Ishikawa (cell line): Measurements from ENCODE around the gene LLGL2.

Source experiments
- CEBPB ChIP-seq: IDR thresholded peaks from 2 replicates; pipeline ENCODE4 v1.6.1; 2012
- CREB1 ChIP-seq: IDR thresholded peaks from 2 replicates; pipeline ENCODE4 v1.6.1; 2012; ENCODE audit warnings: low read depth
- EGR1 ChIP-seq: IDR thresholded peaks from 2 replicates; pipeline ENCODE4 v1.6.1; 2012
- EP300 ChIP-seq: IDR thresholded peaks from 2 replicates; pipeline ENCODE4 v1.6.1; 2012; ENCODE audit warnings: borderline replicate concordance
- FOXM1 ChIP-seq: IDR thresholded peaks from 2 replicates; pipeline ENCODE4 v1.6.1; 2012; ENCODE audit warnings: low read depth, borderline replicate concordance
- NFIC ChIP-seq: IDR thresholded peaks from 2 replicates; pipeline ENCODE4 v1.6.1; 2012
- RAD21 ChIP-seq: IDR thresholded peaks from 2 replicates; pipeline ENCODE4 v1.6.1; 2012; ENCODE audit warnings: low read depth
- TAF1 ChIP-seq: IDR thresholded peaks from 2 replicates; pipeline ENCODE4 v1.6.1; 2012; ENCODE audit warnings: low read depth, mild to moderate bottlenecking
- TCF12 ChIP-seq: IDR thresholded peaks from 2 replicates; pipeline ENCODE4 v1.6.1; 2012; ENCODE audit warnings: low read depth
- TEAD4 ChIP-seq: IDR thresholded peaks from 2 replicates; pipeline ENCODE4 v1.6.1; 2012
- YY1 ChIP-seq: IDR thresholded peaks from 2 replicates; pipeline ENCODE4 v1.6.1; 2012; ENCODE audit warnings: low read depth
- ZBTB7A ChIP-seq: IDR thresholded peaks from 2 replicates; pipeline ENCODE4 v1.6.1; 2012; ENCODE audit warnings: low read depth
- TF ChIP-seq, protein P1 (sequence below): IDR thresholded peaks from 2 replicates; pipeline ENCODE4 v1.6.1; 2012
- TF ChIP-seq, protein P2 (sequence below): IDR thresholded peaks from 2 replicates; pipeline ENCODE4 v1.6.1; 2012
- TF ChIP-seq, protein P3 (sequence below): IDR thresholded peaks from 2 replicates; pipeline ENCODE4 v1.6.1; 2012; ENCODE audit warnings: low read depth, mild to moderate bottlenecking

The LLGL2 gene

DNA sequence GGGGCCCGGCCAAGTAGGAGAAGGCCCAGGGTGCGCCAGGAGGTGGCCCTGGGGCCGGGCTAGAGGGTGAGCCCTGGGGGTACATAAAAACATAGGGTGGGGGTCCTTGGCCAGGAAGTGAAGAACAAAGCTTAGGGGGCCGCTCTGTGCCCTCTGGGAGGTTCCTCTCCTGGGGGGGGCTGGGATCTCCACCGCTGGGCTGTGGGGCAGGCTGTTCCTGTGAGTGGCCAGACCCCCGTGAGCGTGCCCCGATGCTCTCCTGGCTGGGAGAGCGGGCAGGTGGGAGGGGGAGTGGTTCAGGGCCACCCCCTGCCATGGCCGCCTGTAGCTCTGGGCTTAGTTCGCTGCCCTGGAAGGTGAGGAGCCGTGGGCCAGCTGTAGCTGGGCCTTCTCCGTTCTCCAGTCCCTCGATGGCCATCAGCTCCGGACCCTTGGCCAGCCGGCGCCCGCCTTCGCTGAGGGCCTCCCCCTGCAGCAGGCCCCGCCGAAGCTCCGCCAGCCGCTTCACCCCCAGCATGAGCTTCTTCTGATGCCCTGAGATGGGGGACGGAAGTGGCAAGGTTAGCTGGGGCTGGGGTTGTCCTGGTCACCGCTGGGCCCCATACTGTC, 22.7 kb upstream of the LLGL2 start:
- no peak for TF ChIP-seq TAF1
- TF ChIP-seq TCF12, result no peak
- no peak for TF ChIP-seq EGR1
- no peak for TF ChIP-seq RAD21
- no peak; the same call in 1 of the 2 replicates for TF ChIP-seq ZBTB7A
- TF ChIP-seq CREB1, result no peak
- no peak for TF ChIP-seq CEBPB
- TF ChIP-seq TEAD4, result no peak
- TF ChIP-seq, protein P1, sequence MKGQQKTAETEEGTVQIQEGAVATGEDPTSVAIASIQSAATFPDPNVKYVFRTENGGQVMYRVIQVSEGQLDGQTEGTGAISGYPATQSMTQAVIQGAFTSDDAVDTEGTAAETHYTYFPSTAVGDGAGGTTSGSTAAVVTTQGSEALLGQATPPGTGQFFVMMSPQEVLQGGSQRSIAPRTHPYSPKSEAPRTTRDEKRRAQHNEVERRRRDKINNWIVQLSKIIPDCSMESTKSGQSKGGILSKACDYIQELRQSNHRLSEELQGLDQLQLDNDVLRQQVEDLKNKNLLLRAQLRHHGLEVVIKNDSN, result no peak

DNA sequence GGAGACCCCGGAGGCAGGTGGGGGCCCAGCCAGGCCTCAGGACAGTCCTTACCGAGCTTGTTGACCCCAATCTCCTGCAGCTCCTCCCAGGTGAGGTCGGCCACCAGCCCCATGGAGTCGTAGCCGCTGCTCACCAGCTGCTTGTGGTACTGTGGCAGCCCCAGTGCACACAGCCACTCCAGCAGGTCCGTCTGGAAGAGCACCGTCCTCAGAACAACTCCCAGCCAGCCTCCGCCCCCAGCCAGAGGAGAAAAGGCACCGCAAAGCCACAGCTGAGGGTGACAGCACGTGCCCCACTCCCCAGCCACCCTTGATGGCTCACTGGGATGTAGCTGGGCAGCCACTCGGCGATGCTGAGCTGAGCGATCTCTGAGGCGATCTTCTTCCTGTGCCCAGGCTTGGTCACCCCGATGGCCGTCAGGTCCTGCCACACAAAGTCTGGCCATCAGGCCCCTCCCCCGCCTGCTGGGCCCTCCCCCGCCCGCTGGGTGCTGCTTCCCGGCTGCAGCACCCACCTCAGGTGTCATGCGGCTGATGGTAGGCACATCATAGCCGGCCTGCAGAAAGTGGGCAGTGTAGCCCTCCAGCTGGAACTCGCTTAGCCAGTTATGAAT, 22.1 kb upstream of the LLGL2 start:
- TF ChIP-seq, protein P2, sequence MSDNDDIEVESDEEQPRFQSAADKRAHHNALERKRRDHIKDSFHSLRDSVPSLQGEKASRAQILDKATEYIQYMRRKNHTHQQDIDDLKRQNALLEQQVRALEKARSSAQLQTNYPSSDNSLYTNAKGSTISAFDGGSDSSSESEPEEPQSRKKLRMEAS, result no peak
- TF ChIP-seq FOXM1 (no peak), NFIC (no peak), CREB1 (no peak), TEAD4 (no peak), EP300 (no peak)
- TF ChIP-seq, protein P1, result no peak
- TF ChIP-seq, protein P3, sequence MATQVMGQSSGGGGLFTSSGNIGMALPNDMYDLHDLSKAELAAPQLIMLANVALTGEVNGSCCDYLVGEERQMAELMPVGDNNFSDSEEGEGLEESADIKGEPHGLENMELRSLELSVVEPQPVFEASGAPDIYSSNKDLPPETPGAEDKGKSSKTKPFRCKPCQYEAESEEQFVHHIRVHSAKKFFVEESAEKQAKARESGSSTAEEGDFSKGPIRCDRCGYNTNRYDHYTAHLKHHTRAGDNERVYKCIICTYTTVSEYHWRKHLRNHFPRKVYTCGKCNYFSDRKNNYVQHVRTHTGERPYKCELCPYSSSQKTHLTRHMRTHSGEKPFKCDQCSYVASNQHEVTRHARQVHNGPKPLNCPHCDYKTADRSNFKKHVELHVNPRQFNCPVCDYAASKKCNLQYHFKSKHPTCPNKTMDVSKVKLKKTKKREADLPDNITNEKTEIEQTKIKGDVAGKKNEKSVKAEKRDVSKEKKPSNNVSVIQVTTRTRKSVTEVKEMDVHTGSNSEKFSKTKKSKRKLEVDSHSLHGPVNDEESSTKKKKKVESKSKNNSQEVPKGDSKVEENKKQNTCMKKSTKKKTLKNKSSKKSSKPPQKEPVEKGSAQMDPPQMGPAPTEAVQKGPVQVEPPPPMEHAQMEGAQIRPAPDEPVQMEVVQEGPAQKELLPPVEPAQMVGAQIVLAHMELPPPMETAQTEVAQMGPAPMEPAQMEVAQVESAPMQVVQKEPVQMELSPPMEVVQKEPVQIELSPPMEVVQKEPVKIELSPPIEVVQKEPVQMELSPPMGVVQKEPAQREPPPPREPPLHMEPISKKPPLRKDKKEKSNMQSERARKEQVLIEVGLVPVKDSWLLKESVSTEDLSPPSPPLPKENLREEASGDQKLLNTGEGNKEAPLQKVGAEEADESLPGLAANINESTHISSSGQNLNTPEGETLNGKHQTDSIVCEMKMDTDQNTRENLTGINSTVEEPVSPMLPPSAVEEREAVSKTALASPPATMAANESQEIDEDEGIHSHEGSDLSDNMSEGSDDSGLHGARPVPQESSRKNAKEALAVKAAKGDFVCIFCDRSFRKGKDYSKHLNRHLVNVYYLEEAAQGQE, result no peak

DNA sequence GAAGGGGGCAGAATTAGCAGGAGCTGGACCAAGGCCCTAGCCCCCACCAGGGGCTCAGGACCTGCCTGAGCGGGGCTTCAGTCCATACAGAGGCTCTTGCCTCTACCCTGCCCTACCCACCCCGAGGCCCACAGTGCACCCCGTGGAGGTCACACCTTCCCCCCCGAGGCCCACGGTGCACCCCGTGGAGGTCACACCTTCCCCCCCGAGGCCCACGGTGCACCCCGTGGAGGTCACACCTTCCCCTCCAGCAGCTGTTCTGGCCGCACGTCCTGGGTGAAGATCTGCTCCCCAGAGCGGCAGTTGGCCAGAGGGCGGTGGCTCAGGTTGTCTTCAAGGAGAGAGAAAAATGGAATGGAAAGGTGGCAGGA, 21.5 kb upstream of the LLGL2 start:
- TF ChIP-seq, protein P3, result no peak
- TF ChIP-seq EGR1, result no peak
- no peak for TF ChIP-seq TEAD4
- TF ChIP-seq, protein P1, result no peak
- TF ChIP-seq YY1, result no peak
- TF ChIP-seq EP300, result no peak
- no peak for TF ChIP-seq ZBTB7A
- no peak for TF ChIP-seq CREB1
- TF ChIP-seq TCF12, result no peak
- TF ChIP-seq, protein P2, result no peak
- TF ChIP-seq RAD21, result no peak
- no peak for TF ChIP-seq TAF1
- TF ChIP-seq FOXM1, result no peak
- no peak for TF ChIP-seq CEBPB

DNA sequence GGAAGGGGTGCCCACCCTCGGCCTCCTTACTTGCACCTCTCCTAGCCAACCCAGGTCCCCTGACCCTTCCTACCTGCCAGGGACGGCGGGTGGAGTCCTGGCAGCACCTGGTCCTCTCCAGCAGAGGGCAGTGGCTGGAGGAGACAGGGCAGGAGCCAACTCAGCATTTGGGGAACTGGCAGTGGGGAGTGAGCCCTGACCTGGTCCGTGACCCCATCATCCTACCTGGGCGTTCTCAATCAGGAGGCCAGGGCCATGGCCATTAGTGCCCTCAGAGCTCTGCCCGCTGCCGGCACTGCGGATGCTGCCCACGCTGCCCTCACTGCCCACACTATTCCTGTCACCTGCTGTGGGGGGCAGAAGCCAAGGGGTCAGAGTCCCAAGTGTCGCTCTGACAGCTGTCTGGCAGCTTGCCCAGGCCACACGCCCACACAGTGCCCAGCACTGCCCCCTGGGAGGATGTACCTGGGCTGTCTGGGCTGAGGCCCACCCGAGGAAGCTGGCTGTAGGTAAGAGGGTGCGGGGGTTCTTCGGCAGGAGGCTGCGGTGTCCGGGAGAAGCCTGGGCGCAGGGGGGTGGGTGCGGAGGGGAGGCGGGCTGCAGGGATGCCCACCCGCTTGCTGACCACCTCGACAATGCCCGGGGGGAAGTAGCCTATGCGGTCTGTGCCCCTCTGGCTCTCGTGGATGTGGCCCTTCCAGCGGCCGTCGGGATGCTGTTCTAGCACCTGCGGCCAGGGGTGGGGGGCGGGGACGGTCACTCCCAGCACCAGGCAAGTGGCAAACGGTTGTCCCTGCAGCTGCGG, 20.9 kb upstream of the LLGL2 start:
- no peak for TF ChIP-seq CREB1
- TF ChIP-seq, protein P1, result no peak
- TF ChIP-seq RAD21, result peak; percentile 59
- TF ChIP-seq, protein P3, result no peak
- peak; percentile 75; the same call in 1 of the 2 replicates for TF ChIP-seq EGR1
- TF ChIP-seq CEBPB, result no peak
- no peak for TF ChIP-seq FOXM1
- TF ChIP-seq ZBTB7A, result 0 out of 2 replicates have a peak, but pooled peaks have one; percentile 53
- TF ChIP-seq NFIC, result peak; percentile 46; the same call in 1 of the 2 replicates
- TF ChIP-seq EP300, result no peak
- no peak for TF ChIP-seq YY1
- no peak for TF ChIP-seq TCF12
- TF ChIP-seq TAF1, result no peak
- TF ChIP-seq, protein P2, result no peak
- no peak for TF ChIP-seq TEAD4
